H9 (cell line): Measurements from ENCODE around the gene RBMS3. TPM values are rescaled to one million over a fixed set of nuclear protein-coding genes. Genes with fewer than 3 reads are reported as not detected.

ENCODE experiments used
- DNase-seq: peaks from one replicate; pipeline ENCODE4 v3.0.0-alpha.2; 2017
- H2AFZ ChIP-seq: one replicate; pipeline ENCODE4 v1.6.1; 2013; ENCODE audit warnings: mild to moderate bottlenecking, low read length, control low read depth, moderate library complexity
- H2AK5ac ChIP-seq: 2 replicates; pipeline ENCODE4 v1.6.1; 2013; ENCODE audit warnings: low read length, control low read depth, mixed read lengths; ENCODE audit not compliant: insufficient read length
- H2BK120ac ChIP-seq: one replicate; pipeline ENCODE4 v1.6.1; 2013; ENCODE audit warnings: low read depth, mild to moderate bottlenecking, low read length, control low read depth, inconsistent platforms; ENCODE audit not compliant: poor library complexity, severe bottlenecking
- H2BK12ac ChIP-seq: 2 replicates; pipeline ENCODE4 v1.6.1; 2013; ENCODE audit warnings: low read length, control low read depth, mixed read lengths, low read depth; ENCODE audit not compliant: insufficient read length
- H2BK15ac ChIP-seq: 2 replicates; pipeline ENCODE4 v1.6.1; 2013; ENCODE audit warnings: low read depth, low read length, control low read depth
- H2BK20ac ChIP-seq: one replicate; pipeline ENCODE4 v1.6.1; 2013; ENCODE audit warnings: low read depth, mild to moderate bottlenecking, low read length, control low read depth, inconsistent platforms; ENCODE audit not compliant: poor library complexity, severe bottlenecking
- H2BK5ac ChIP-seq: 2 replicates; pipeline ENCODE4 v1.6.1; 2013; ENCODE audit warnings: low read length, control low read depth, mixed read lengths; ENCODE audit not compliant: insufficient read length
- H3K14ac ChIP-seq: 2 replicates; pipeline ENCODE4 v1.6.1; 2013; ENCODE audit warnings: low read length, control low read depth; ENCODE audit not compliant: insufficient read depth
- H3K18ac ChIP-seq: 2 replicates; pipeline ENCODE4 v1.6.1; 2013; ENCODE audit warnings: low read depth, mild to moderate bottlenecking, mixed read lengths, low read length, control low read depth; ENCODE audit not compliant: insufficient read length
- H3K23ac ChIP-seq: 2 replicates; pipeline ENCODE4 v1.6.1; 2013; ENCODE audit warnings: low read length, control low read depth, mixed read lengths, low read depth; ENCODE audit not compliant: insufficient read length
- H3K23me2 ChIP-seq: 2 replicates; pipeline ENCODE4 v1.6.1; 2013; ENCODE audit warnings: low read depth, mild to moderate bottlenecking, mixed read lengths, low read length, control low read depth; ENCODE audit not compliant: insufficient read length, poor library complexity, severe bottlenecking
- H3K27ac ChIP-seq: 2 replicates; pipeline ENCODE4 v1.5.1; 2013; ENCODE audit warnings: low read length, control low read depth, mixed read lengths, low read depth; ENCODE audit not compliant: insufficient read length
- H3K27me3 ChIP-seq: 2 replicates; pipeline ENCODE4 v1.6.1; 2013; ENCODE audit warnings: low read length, control low read depth, inconsistent platforms; ENCODE audit not compliant: insufficient read depth
- H3K4ac ChIP-seq: 2 replicates; pipeline ENCODE4 v1.6.1; 2013; ENCODE audit warnings: low read depth, mild to moderate bottlenecking, control low read depth, inconsistent platforms, low read length, moderate library complexity
- H3K4me1 ChIP-seq: 2 replicates; pipeline ENCODE4 v1.6.1; 2013; ENCODE audit warnings: low read length, control low read depth, inconsistent platforms; ENCODE audit not compliant: insufficient read depth
- H3K4me2 ChIP-seq: 2 replicates; pipeline ENCODE4 v1.6.1; 2013; ENCODE audit warnings: low read length, control low read depth, mixed read lengths; ENCODE audit not compliant: insufficient read length, insufficient read depth
- H3K56ac ChIP-seq: 2 replicates; pipeline ENCODE4 v1.6.1; 2013; ENCODE audit warnings: low read depth, mild to moderate bottlenecking, mixed read lengths, low read length, control low read depth; ENCODE audit not compliant: insufficient read length
- H3K79me1 ChIP-seq: 2 replicates; pipeline ENCODE4 v1.6.1; 2013; ENCODE audit warnings: low read depth, mild to moderate bottlenecking, moderate library complexity, low read length, control low read depth, inconsistent platforms; ENCODE audit not compliant: insufficient read depth, poor library complexity, severe bottlenecking
- H3K79me2 ChIP-seq: 2 replicates; pipeline ENCODE4 v1.6.1; 2013; ENCODE audit warnings: low read length, control low read depth, inconsistent platforms; ENCODE audit not compliant: insufficient read depth
- H3K9ac ChIP-seq: 2 replicates; pipeline ENCODE4 v1.6.1; 2013; ENCODE audit warnings: low read length, control low read depth, mixed read lengths; ENCODE audit not compliant: insufficient read length; ENCODE audit errors: extremely low read depth
- H3K9me3 ChIP-seq: one replicate; pipeline ENCODE4 v1.6.1; 2013; ENCODE audit warnings: low read depth, low read length, inconsistent platforms; ENCODE audit not compliant: control insufficient read depth
- H3T11ph ChIP-seq: one replicate; pipeline ENCODE4 v1.6.1; 2013; ENCODE audit warnings: mild to moderate bottlenecking, low read length, control low read depth, inconsistent platforms
- H4K20me1 ChIP-seq: one replicate; pipeline ENCODE4 v1.6.1; 2013; ENCODE audit not compliant: control insufficient read depth, insufficient read length, insufficient read depth
- H4K5ac ChIP-seq: 2 replicates; pipeline ENCODE4 v1.6.1; 2013; ENCODE audit warnings: low read depth, mild to moderate bottlenecking, mixed read lengths, low read length, control low read depth; ENCODE audit not compliant: insufficient read length
- H4K8ac ChIP-seq: replicated peaks from 2 replicates; pipeline ENCODE4 v1.6.1; 2013; ENCODE audit warnings: low read length, control low read depth, mixed read lengths, low read depth; ENCODE audit not compliant: insufficient read length
- H4K91ac ChIP-seq: 2 replicates; pipeline ENCODE4 v1.6.1; 2013; ENCODE audit warnings: low read depth, mild to moderate bottlenecking, moderate library complexity, mixed read lengths, low read length, control low read depth; ENCODE audit not compliant: insufficient read length
- H3K27ac Mint-ChIP-seq, 3 experiments: 2 replicates in 2 of 3; 3 replicates in 1 of 3; pipeline ENCODE4 v1.8.0; 2020 to 2021; ENCODE audit warnings: mixed read lengths in 3 of 3, mild to moderate bottlenecking in 1 of 3, moderate library complexity in 1 of 3
- H3K27me3 Mint-ChIP-seq: 2 replicates; pipeline ENCODE4 v1.8.0; 2021; ENCODE audit warnings: low read depth, mild to moderate bottlenecking, moderate library complexity, mixed read lengths
- H3K36me3 Mint-ChIP-seq, 3 experiments: 2 replicates in 2 of 3; 3 replicates in 1 of 3; pipeline ENCODE4 v1.8.0; 2020 to 2021; ENCODE audit warnings: low read depth in 3 of 3, mixed read lengths in 3 of 3; ENCODE audit not compliant: insufficient read depth in 1 of 3
- H3K4me1 Mint-ChIP-seq, 2 experiments: 2 replicates each; pipeline ENCODE4 v1.8.0; 2020; ENCODE audit warnings: mixed read lengths in 2 of 2
- H3K4me3 Mint-ChIP-seq, 2 experiments: 2 replicates in 1 of 2; 3 replicates in 1 of 2; pipeline ENCODE4 v1.8.0; 2020 to 2021; ENCODE audit warnings: mild to moderate bottlenecking in 2 of 2, mixed read lengths in 2 of 2, moderate library complexity in 1 of 2
- H3K9me3 Mint-ChIP-seq, 2 experiments: 2 replicates in 1 of 2; 3 replicates in 1 of 2; pipeline ENCODE4 v1.8.0; 2020; ENCODE audit warnings: mild to moderate bottlenecking in 2 of 2, mixed read lengths in 2 of 2, moderate library complexity in 1 of 2
- CTCF ChIP-seq: fragments of 200-600 bp; sonication (generic); conservative IDR thresholded peaks from 3 replicates; pipeline ENCODE4 v1.8.0; 2021; ENCODE audit warnings: antibody characterized with exemption, mild to moderate bottlenecking
- WGBS: extraction: QIAGEN DNeasy Blood & Tissue Kit; methylation state at CpG from one replicate; pipeline ENCODE4 v1.1.7; 2013; ENCODE audit warnings: missing lambda C conversion rate, low lambda C conversion rate, mixed read lengths; ENCODE audit not compliant: insufficient read length; ENCODE audit errors: extremely low coverage; 5-methylcytosine and 5-hydroxymethylcytosine counted together
- total RNA-seq: library from RNA; stranded (reverse); gene quantifications from 2 replicates; pipeline ENCODE4 v1.2.1, GENCODE V29; 2021

Gene RBMS3
- total RNA-seq, 1 experiment from 2014 or later: 8.1 TPM

- Histone ChIP-seq H4K8ac (no peak overlapping the region), H3K14ac (no peak overlapping the region), H2BK12ac (no peak overlapping the region), H3K9me3 (no peaks in the 10 kb centered on the region), H4K5ac (no peak overlapping the region), H3K27me3 (no peaks in the 10 kb centered on the region), H3K79me1 (no peaks in the 10 kb centered on the region), H4K20me1 (no peaks in the 10 kb centered on the region), H2AK5ac (no peak overlapping the region), H3K56ac (no peak overlapping the region), H3K4me1 (peaks cover 3% of the 10 kb centered on the region; the same call in 1 of the 2 replicates), H3K79me2 (no peaks in the 10 kb centered on the region), H2BK5ac (no peak overlapping the region), H2BK20ac (no peak overlapping the region), H3K27ac (no peak overlapping the region), H3K9ac (no peak overlapping the region), H4K91ac (no peak overlapping the region), H3K4me2 (no peak overlapping the region), H2AFZ (no peak overlapping the region), H2BK15ac (no peak overlapping the region), H3K4ac (no peak overlapping the region), H3K23me2 (no peaks in the 10 kb centered on the region), H3K18ac (no peak overlapping the region), H3K23ac (no peak overlapping the region), H2BK120ac (no peak overlapping the region), H3T11ph (no peak overlapping the region)
- TF ChIP-seq CTCF: no peak
- Mint-ChIP-seq H3K27me3 (no peaks in the 10 kb centered on the region), H3K4me3 (no peak overlapping the region), H3K4me1 (peaks cover 0 to 7% of the 10 kb centered on the region in 2 experiments; a peak in 2 of 4 replicates), H3K9me3 (no peaks in the 10 kb centered on the region), H3K27ac (no peak overlapping the region), H3K36me3 (no peaks in the 10 kb centered on the region)
- no CpG with 5 or more reads among the region's 3 CpGs for WGBS
- DNase-seq: no peak
These were observed 30.9 kb downstream of the RBMS3 start for GRCh38 chr3:29311795-29312194.
